Measurements from ENCODE around the gene TEDDM1.

Gene TEDDM1

GRCh38 chr1:182376936-182377574, 23.4 kb downstream of the TEDDM1 start:
- no peak for DNase-seq

- DNase-seq, result no peak
Observed at GRCh38 chr1:182374101-182374834, 26.2 kb downstream of the TEDDM1 start.

GRCh38 chr1:182370532-182370931, 29.9 kb downstream of the TEDDM1 start:
- no peak for DNase-seq

- no peak for DNase-seq
Observed at GRCh38 chr1:182368903-182369302, 31.6 kb downstream of the TEDDM1 start.

- no peak for DNase-seq
Observed at GRCh38 chr1:182368358-182368757, 32.1 kb downstream of the TEDDM1 start.

GRCh38 chr1:182367926-182368325, 32.5 kb downstream of the TEDDM1 start:
- DNase-seq, result no peak

GRCh38 chr1:182366596-182366995, 33.9 kb downstream of the TEDDM1 start:
- no peak for DNase-seq

- DNase-seq, result no peak
Observed at GRCh38 chr1:182359645-182360044, 40.8 kb downstream of the TEDDM1 start.

- no peak for DNase-seq
Observed at GRCh38 chr1:182357913-182358312, 42.6 kb downstream of the TEDDM1 start.

- no peak for DNase-seq
Observed at GRCh38 chr1:182357171-182357570, 43.3 kb downstream of the TEDDM1 start.

GRCh38 chr1:182355723-182356098, 44.8 kb downstream of the TEDDM1 start:
- no peak for DNase-seq

- DNase-seq, result no peak
Observed at GRCh38 chr1:182351790-182352364, 48.6 kb downstream of the TEDDM1 start.

GRCh38 chr1:182350839-182351238, 49.6 kb downstream of the TEDDM1 start:
- DNase-seq, result no peak

GRCh38 chr1:182348961-182349747, 51.3 kb downstream of the TEDDM1 start:
- DNase-seq, result no peak

Measured in activated CD8-positive, alpha-beta memory T cell treated with anti-CD3 and anti-CD28 coated beads, Interleukin-2, amount 50 U/mL, for 4 hours (primary cell).